Left lung (tissue), 10 donors: ENCODE results near the gene NAALADL2. TPM values are rescaled to one million over a fixed set of nuclear protein-coding genes. Genes with fewer than 3 reads are reported as not detected.
"Not testable (repeated sequence)": the region's sequence is repeated elsewhere in the genome, so short reads cannot be mapped to it uniquely, and the experiment has no call there.

Source experiments
- ATAC-seq: fragments of 200-7000 bp; cut with Tn5 transposase; one replicate; pipeline ENCODE4 v1.9.1; 2020; ENCODE audit warnings: moderate library complexity
- DNase-seq, 4 donors: peaks; one replicate each; pipeline ENCODE4 v3.0.0-alpha.2; 2013 to 2020
- H3K27ac ChIP-seq, 2 donors: fragments of 200-600 bp; sonication (generic) in 1 of 2; one replicate each; pipeline versions ENCODE4 v1.5.0 to v1.8.0; 2020 to 2021
- H3K27me3 ChIP-seq, 2 donors: fragments of 200-600 bp; sonication (generic) in 1 of 2; one replicate each; pipeline versions ENCODE4 v1.5.0 to v1.8.0; 2020 to 2021
- H3K36me3 ChIP-seq, 2 donors: fragments of 200-600 bp; sonication (generic) in 1 of 2; one replicate each; pipeline versions ENCODE4 v1.5.0 to v1.8.0; 2020 to 2021
- H3K4me1 ChIP-seq, 2 donors: fragments of 200-600 bp; one replicate each; pipeline ENCODE4 v1.8.0; 2021
- H3K4me3 ChIP-seq, 2 donors: fragments of 200-600 bp; sonication (generic) in 1 of 2; one replicate each; pipeline versions ENCODE4 v1.5.0 to v1.8.0; 2020 to 2021; ENCODE audit warnings: mild to moderate bottlenecking in 1 of 2
- H3K9me3 ChIP-seq, 2 donors: fragments of 200-600 bp; sonication (generic) in 1 of 2; one replicate each; pipeline versions ENCODE4 v1.5.0 to v1.8.0; 2020 to 2021
- CTCF ChIP-seq, 2 donors: fragments of 200-600 bp; sonication (generic) in 1 of 2; IDR thresholded peaks; one replicate each; pipeline versions ENCODE4 v1.5.0 to v1.8.0; 2021; ENCODE audit warnings: antibody characterized with exemption in 2 of 2
- intact Hi-C, 2 donors: fragments of 100-400 bp; cut with DNase I; formaldehyde crosslinking; loops; one replicate each; pipeline versions ENCODE4 v1.11.2 to v1.14.2; 2022
- polyA plus RNA-seq, 6 donors: library from polyadenylated mRNA; unstranded; fragments of 120-200 nt; gene quantifications; one replicate each; pipeline ENCODE4 v1.2.1, GENCODE V29; 2013; ENCODE audit not compliant: insufficient read length in 6 of 6
- total RNA-seq, 2 donors: library from RNA; stranded (reverse); fragmentation: NEBNext Ultra II Directional; extraction: Animal tissue kit (Norgen Biotek cat#: 25700); gene quantifications; one replicate each; pipeline ENCODE4 v1.2.1, GENCODE V29; 2021
- donor health status: DM: no; HTN: yes; CAD: no.
- donor health status: DM: no; HTN: no; CAD: no.

NAALADL2 gene
- total and polyA plus RNA-seq, 8 donors, result 9.8 to 23.3 (median 17.8) TPM

GRCh38 chr3:175129126-175129525 is 270.0 kb downstream of the NAALADL2 start:
- TF ChIP-seq CTCF (IDR thresholded peaks at IDR 0.05), result no peak
- Histone ChIP-seq H3K4me1 (no peaks in the 10 kb centered on the region), H3K36me3 (no peaks in the 10 kb centered on the region), H3K27ac (no peak overlapping the region), H3K4me3 (no peak overlapping the region), H3K9me3 (peaks cover 0 to 10% of the 10 kb centered on the region in 2 donors), H3K27me3 (no peaks in the 10 kb centered on the region)
- ATAC-seq, result no peak
- DNase-seq, result no peak
- intact Hi-C loops, result no loop called here

GRCh38 chr3:175129571-175129970 is 270.4 kb downstream of the NAALADL2 start:
- Histone ChIP-seq H3K27ac (no peak overlapping the region), H3K9me3 (peaks cover 0 to 5% of the 10 kb centered on the region in 2 donors), H3K36me3 (no peaks in the 10 kb centered on the region), H3K4me3 (no peak overlapping the region), H3K4me1 (no peaks in the 10 kb centered on the region), H3K27me3 (no peaks in the 10 kb centered on the region)
- no peak for DNase-seq
- intact Hi-C loops, result no loop called here
- TF ChIP-seq CTCF (IDR thresholded peaks at IDR 0.05), result no peak
- ATAC-seq, result no peak

GRCh38 chr3:175131866-175132265 is 272.7 kb downstream of the NAALADL2 start:
- ATAC-seq, H3K4me1 ChIP-seq, intact Hi-C loops, H3K36me3 ChIP-seq, H3K4me3 ChIP-seq, H3K9me3 ChIP-seq, H3K27me3 ChIP-seq, H3K27ac ChIP-seq: not testable (repeated sequence)
- peak in 1 of 4 donors; percentile 24 for DNase-seq

GRCh38 chr3:175132706-175133105 is 273.6 kb downstream of the NAALADL2 start:
- H3K27ac ChIP-seq, H3K9me3 ChIP-seq, H3K27me3 ChIP-seq, ATAC-seq, H3K36me3 ChIP-seq, H3K4me3 ChIP-seq, intact Hi-C loops, H3K4me1 ChIP-seq: not testable (repeated sequence)
- DNase-seq, result peak in 1 of 4 donors; percentile 49

- ATAC-seq (no peak), DNase-seq (no peak)
- Histone ChIP-seq H3K27ac (no peak overlapping the region), H3K36me3 (no peaks in the 10 kb centered on the region), H3K4me3 (no peak overlapping the region), H3K27me3 (no peaks in the 10 kb centered on the region), H3K4me1 (no peaks in the 10 kb centered on the region), H3K9me3 (no peaks in the 10 kb centered on the region)
- intact Hi-C loops, result no loop called here
- TF ChIP-seq CTCF (IDR thresholded peaks at IDR 0.05), result no peak
These were observed 285.2 kb downstream of the NAALADL2 start for GRCh38 chr3:175144368-175144767.

GRCh38 chr3:175146258-175146657 is 287.1 kb downstream of the NAALADL2 start:
- Histone ChIP-seq H3K36me3 (no peaks in the 10 kb centered on the region), H3K4me3 (no peak overlapping the region), H3K27me3 (no peaks in the 10 kb centered on the region), H3K27ac (no peak overlapping the region), H3K9me3 (no peaks in the 10 kb centered on the region), H3K4me1 (no peaks in the 10 kb centered on the region)
- ATAC-seq (no peak), DNase-seq (peak in 1 of 4 donors; percentile 33)
- intact Hi-C loops, result no loop called here
- TF ChIP-seq CTCF (IDR thresholded peaks at IDR 0.05), result peak in 1 of 2 donors; percentile 22
